Mucosa of descending colon (tissue), 3 donors: Measurements from ENCODE around the gene AKT1S1. TPM values are rescaled to one million over a fixed set of nuclear protein-coding genes. Genes with fewer than 3 reads are reported as not detected.

Experiments used
- ATAC-seq: fragments of 200-7000 bp; cut with Tn5 transposase; one replicate; pipeline ENCODE4 v1.9.1; 2020; ENCODE audit warnings: mild to moderate bottlenecking, moderate library complexity
- DNase-seq, 3 donors: peaks; one replicate each; pipeline ENCODE4 v3.0.0-alpha.2; 2020
- H3K36me3 ChIP-seq: fragments of 200-600 bp; one replicate; pipeline ENCODE4 v1.8.0; 2021; ENCODE audit warnings: low read depth, mild to moderate bottlenecking
- H3K4me1 ChIP-seq: fragments of 200-600 bp; one replicate; pipeline ENCODE4 v1.8.0; 2021; ENCODE audit warnings: low read depth, mild to moderate bottlenecking
- H3K4me3 ChIP-seq: fragments of 200-600 bp; one replicate; pipeline ENCODE4 v1.8.0; 2021; ENCODE audit warnings: mild to moderate bottlenecking
- H3K9me3 ChIP-seq: fragments of 200-600 bp; one replicate; pipeline ENCODE4 v1.8.0; 2021; ENCODE audit warnings: mild to moderate bottlenecking
- CTCF ChIP-seq: fragments of 200-600 bp; IDR thresholded peaks from one replicate; pipeline ENCODE4 v1.8.0; 2022; ENCODE audit warnings: antibody characterized with exemption, mild to moderate bottlenecking
- intact Hi-C, 2 donors: fragments of 100-400 bp; cut with DNase I in 1 of 2; cut with micrococcal nuclease in 1 of 2; formaldehyde crosslinking; loops; one replicate each; pipeline versions ENCODE4 v1.11.0 to v1.11.1; 2022; cut with DNase I, micrococcal nuclease
- total RNA-seq, 3 donors: library from RNA; stranded (reverse); fragmentation: NEBNext Ultra II Directional in 2 of 3; extraction: Animal tissue kit (Norgen Biotek cat#: 25700) in 2 of 3; gene quantifications; one replicate each; pipeline versions ENCODE4 v1.2.1 to v1.2.4, GENCODE V29; 2021 to 2023
- donor health status: DM: no; HTN: no; CAD: no; lungs with moderate emphysema.
- donor health status: DM: no; HTN: no; CAD: no.
- donor health status: DM: no; HTN: yes; CAD: no.

The AKT1S1 gene
- total RNA-seq, 3 donors from 2014 or later: 38.8 to 44.0 (median 42.3) TPM

- DNase-seq (peak in 2 of 3 donors; percentile 4 to 51), ATAC-seq (no peak)
- intact Hi-C loops: no loop called here
- H3K4me1 ChIP-seq: peaks cover 14% of the 10 kb centered on the region
- TF ChIP-seq CTCF: no peak
- no peak overlapping the region for H3K4me3 ChIP-seq
- H3K9me3 ChIP-seq: no peaks in the 10 kb centered on the region
- no peaks in the 10 kb centered on the region for H3K36me3 ChIP-seq
Measured at GRCh38 chr19:49856574-49857021, 20.6 kb downstream of the AKT1S1 start.

DNA sequence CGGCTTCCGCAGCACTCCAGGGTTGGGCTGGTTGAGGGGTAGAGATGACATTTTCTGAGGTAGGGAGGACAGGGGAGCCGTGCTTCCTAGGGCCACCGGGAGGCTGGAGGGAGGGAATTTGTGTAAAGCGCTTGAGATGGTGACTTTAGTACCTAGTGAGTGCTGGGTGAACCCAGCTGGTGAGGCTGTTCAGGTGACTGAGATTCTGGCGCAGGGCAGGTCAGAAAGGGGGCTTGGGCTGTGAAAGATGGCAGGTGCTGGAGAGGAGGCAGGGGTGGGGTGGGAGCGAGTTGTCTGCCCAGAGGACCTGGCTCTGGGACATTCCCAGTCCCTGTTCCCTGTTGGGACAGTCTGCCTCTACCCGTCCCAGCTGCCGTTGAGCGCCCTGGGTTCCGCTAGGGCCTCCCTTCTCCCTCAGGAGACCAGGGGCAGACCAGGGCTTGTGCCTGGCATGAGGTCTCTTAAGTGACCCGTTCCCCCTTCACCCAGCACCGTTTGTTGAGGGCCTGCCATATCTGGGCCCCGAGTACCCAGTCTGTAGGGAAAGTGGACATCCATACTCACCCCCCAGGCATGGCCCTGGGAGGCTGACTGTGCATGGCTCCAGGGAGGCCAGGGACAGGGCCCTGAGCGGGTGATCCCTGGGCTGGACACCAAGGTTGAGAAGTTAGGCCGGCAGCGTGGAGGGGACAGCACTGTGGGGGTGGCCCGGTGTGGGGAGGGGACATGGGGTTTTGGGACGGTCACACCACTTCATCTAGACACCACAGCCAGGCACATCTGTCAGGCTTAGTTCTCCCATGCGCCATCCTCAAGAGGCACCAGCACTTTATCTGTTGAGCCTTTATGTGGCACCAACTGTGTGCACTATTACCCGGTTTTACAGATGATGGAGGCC, 21.2 kb downstream of the AKT1S1 start:
- TF ChIP-seq CTCF: no peak
- intact Hi-C loops: no loop called here
- H3K4me1 ChIP-seq: peaks cover 14% of the 10 kb centered on the region
- peak in 2 of 3 donors; percentile 5 to 47 for DNase-seq
- H3K9me3 ChIP-seq: no peaks in the 10 kb centered on the region
- no peak for ATAC-seq
- H3K4me3 ChIP-seq: no peak overlapping the region
- no peaks in the 10 kb centered on the region for H3K36me3 ChIP-seq

GRCh38 chr19:49855277-49855675, 21.9 kb downstream of the AKT1S1 start:
- ATAC-seq: no peak
- H3K9me3 ChIP-seq: no peaks in the 10 kb centered on the region
- intact Hi-C loops: no loop called here
- peaks cover 14% of the 10 kb centered on the region for H3K4me1 ChIP-seq
- TF ChIP-seq CTCF: no peak
- H3K36me3 ChIP-seq: no peaks in the 10 kb centered on the region
- peak in 2 of 3 donors; percentile 3 to 48 for DNase-seq
- H3K4me3 ChIP-seq: no peak overlapping the region

DNA sequence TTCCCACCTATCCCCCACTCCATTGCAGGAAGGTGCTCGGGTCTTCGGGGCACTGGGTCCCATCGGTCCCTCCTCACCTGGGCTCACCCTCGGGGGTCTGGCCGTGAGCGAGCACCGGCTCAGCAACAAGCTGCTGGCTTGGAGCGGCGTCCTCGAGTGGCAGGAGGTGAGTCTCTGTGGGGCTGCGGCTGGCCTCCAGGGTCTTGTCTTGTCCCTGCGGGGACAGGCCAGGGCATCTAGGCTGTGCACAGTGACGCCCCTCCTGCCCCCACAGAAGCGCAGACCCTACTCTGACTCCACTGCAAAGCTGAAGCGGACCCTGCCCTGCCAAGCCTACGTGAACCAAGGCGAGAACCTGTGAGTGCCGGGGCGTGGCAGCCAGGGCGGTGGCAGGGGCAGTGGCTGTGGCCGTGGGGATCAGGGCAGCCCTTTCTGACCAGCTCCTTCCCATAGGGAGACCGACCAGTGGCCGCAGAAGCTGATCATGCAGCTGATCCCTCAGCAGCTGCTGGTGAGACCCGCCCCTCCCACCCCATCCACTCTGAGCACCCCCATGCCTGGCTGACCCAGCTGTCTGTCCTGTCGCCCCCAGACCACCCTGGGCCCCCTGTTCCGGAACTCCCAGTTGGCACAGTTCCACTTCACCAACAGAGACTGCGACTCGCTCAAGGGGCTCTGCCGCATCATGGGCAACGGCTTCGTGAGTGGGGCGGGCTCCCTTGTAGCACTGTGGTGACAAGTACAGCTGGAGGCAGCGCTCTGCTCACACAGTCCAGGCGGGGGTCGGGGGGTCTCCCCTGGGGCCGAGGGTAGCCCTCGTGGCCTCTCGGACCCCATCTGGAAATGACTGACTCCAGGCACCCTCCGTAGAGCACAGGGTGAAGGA, 22.5 kb downstream of the AKT1S1 start:
- intact Hi-C loops: no loop called here
- Histone ChIP-seq H3K36me3 (no peaks in the 10 kb centered on the region), H3K4me1 (peaks cover 14% of the 10 kb centered on the region), H3K4me3 (no peak overlapping the region), H3K9me3 (no peaks in the 10 kb centered on the region)
- ATAC-seq (no peak), DNase-seq (peak in 2 of 3 donors; percentile 39 to 67)
- TF ChIP-seq CTCF: no peak

GRCh38 chr19:49853852-49854377, 23.2 kb downstream of the AKT1S1 start:
- ATAC-seq: no peak
- no peaks in the 10 kb centered on the region for H3K36me3 ChIP-seq

More at GRCh38 chr19:49853852-49854377, 23.2 kb downstream of the AKT1S1 start:
- DNase-seq: no peak
- H3K9me3 ChIP-seq: no peaks in the 10 kb centered on the region
- no peak for TF ChIP-seq CTCF
- intact Hi-C loops: no loop called here
- no peak overlapping the region for H3K4me3 ChIP-seq
- H3K4me1 ChIP-seq: peaks cover 14% of the 10 kb centered on the region
